Measurements from ENCODE around the gene MBD3L4.

GRCh38 chr19:6987850-6988249, 52.1 kb downstream of the MBD3L4 start:
- TF ChIP-seq POLR2A (IDR thresholded peaks at IDR 0.05), result no peak
- TF ChIP-seq CTCF (IDR thresholded peaks at IDR 0.05), result no peak
